ENCODE results near the gene HSP90AB1.

HSP90AB1 gene

DNA sequence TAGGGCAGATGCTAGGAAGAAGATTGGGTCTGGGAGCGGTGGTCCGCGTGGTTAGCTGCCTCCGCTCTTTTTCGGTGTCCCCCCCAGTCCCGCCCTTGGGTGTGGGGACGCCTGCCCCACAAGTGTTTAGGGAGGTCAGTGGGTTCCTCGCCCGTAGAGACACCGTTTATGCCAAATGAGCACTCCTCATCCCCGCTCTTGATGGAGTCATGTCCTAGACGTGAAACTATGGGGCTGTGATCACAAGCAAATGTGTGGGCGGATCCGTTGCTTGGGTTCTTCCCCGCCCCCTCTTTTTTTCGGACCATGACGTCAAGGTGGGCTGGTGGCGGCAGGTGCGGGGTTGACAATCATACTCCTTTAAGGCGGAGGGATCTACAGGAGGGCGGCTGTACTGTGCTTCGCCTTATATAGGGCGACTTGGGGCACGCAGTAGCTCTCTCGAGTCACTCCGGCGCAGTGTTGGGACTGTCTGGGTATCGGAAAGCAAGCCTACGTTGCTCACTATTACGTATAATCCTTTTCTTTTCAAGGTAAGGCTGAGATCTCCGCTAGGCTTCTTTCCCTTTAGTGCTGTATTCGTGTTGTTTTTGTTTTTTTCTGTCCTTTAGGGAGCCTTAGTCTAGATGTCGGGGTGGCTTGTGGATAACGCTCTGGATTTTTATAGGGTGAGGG, at the start of gene HSP90AB1:
TSS of gene HSP90AB1 (plus strand) at position 439 of the 675 bp plus-strand sequence. CDS start 1,529 bp downstream, outside the sequence.
- peak; percentile 99 for DNase-seq (ENCODE audit: low read depth)
- TF ChIP-seq, protein P1, sequence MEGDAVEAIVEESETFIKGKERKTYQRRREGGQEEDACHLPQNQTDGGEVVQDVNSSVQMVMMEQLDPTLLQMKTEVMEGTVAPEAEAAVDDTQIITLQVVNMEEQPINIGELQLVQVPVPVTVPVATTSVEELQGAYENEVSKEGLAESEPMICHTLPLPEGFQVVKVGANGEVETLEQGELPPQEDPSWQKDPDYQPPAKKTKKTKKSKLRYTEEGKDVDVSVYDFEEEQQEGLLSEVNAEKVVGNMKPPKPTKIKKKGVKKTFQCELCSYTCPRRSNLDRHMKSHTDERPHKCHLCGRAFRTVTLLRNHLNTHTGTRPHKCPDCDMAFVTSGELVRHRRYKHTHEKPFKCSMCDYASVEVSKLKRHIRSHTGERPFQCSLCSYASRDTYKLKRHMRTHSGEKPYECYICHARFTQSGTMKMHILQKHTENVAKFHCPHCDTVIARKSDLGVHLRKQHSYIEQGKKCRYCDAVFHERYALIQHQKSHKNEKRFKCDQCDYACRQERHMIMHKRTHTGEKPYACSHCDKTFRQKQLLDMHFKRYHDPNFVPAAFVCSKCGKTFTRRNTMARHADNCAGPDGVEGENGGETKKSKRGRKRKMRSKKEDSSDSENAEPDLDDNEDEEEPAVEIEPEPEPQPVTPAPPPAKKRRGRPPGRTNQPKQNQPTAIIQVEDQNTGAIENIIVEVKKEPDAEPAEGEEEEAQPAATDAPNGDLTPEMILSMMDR (conservative IDR thresholded peaks at IDR 0.05; ENCODE audit: low read length): no peak
- H3K4me3 ChIP-seq (ENCODE audit: low read length): peak within 1 kb of the TSS; percentile 100

DNA sequence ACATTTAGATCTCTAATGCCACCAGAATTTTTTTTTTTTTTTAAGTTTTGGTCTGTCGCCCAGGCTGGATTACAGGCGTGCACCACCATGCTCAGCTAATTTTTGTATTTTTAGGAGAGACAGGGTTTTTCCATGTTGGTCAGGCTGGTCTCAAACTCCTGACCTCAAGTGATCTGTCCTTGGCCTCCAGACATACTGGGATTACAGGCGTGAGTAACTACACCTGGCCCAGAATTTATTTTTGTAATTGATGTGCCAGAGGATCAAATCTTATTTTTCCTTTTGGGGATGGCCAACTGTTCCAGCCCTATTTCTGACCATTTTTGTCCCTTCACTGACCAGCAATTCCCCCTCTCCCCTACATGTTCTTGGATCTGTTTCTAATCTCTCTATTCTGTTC, 48.2 kb upstream of the HSP90AB1 start:
- no peak for DNase-seq (ENCODE audit: low read depth)
- no peak overlapping the region for H3K4me3 ChIP-seq (ENCODE audit: low read length)
- TF ChIP-seq, protein P1 (conservative IDR thresholded peaks at IDR 0.05; ENCODE audit: low read length): no peak

DNA sequence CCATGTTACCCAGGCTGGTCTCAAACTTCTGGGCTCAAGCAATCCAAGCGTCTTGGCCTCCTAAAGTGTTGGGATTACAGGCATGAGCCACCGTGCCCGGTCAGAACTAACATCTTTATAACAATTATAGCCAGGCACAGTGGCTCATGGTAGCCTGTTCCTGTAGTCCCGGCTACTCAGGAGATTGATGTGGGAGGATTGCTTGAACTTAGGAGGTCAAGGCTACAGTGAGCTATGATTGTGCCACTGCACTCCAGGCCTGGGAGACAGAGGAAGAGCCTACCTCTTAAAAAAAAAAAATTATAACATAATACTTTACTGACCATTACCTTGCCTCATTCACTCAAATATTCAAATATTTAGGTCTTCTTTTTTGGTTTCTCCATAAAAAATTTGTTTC, 47.0 kb upstream of the HSP90AB1 start:
- H3K4me3 ChIP-seq (ENCODE audit: low read length): no peak overlapping the region
- TF ChIP-seq, protein P1 (conservative IDR thresholded peaks at IDR 0.05; ENCODE audit: low read length): no peak

DNA sequence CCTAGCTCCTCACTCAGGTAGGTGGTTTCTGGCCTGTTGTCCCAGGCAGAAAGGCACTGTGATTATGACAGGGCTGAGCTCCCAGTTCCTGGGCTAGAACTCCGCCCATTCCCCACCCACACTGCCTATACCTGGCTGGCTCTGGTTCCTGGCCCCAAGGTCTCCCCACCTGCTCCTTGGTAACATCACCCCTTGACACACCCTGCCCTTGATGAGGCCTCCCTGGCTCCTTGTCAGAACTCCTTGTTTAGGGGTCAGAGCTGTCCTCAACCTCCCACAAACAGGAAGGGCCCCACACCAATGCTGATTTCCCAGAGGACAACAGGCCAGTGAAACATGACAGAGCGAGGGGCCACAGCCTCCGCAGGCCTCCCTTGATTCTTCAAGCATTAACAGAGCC, 45.7 kb upstream of the HSP90AB1 start:
- DNase-seq (ENCODE audit: low read depth): no peak
- TF ChIP-seq, protein P1 (conservative IDR thresholded peaks at IDR 0.05; ENCODE audit: low read length): no peak
- no peak overlapping the region for H3K4me3 ChIP-seq (ENCODE audit: low read length)

More for the DNA sequence above, 47.0 kb upstream of the HSP90AB1 start:
- no peak for DNase-seq (ENCODE audit: low read depth)

DNA sequence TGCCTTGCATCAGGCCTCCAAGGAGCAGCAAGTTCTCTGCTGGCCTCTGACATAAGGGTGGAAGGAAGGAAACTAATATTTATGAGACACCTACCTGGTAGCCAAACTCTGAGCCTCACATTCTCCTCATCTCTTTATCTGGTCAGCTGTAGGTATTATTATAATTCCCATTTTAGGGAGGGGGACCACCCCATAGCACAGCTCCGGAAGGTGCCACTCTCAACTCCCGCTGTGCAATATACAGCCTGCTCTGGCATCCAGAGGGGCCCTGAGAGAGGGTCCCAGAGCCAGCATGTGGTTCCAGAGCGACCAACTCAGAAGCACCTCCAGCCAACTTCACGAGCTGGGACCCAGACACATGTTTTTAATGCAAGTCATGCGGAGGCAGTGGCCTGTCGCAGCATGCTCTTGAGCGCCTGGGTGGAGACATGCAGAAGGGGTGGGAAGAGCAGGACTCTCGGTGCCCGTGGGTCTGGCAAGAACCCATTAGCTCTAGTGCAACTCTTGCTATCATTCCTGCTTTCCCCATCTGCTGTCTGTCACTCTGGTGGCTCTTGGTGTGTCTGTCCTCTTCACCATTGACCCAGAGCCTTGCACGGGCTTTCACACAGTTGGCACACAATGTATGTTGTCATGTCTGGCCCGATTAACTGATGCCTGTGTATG, 45.1 kb upstream of the HSP90AB1 start:
- DNase-seq (ENCODE audit: low read depth): no peak
- no peak overlapping the region for H3K4me3 ChIP-seq (ENCODE audit: low read length)
- TF ChIP-seq, protein P1 (conservative IDR thresholded peaks at IDR 0.05; ENCODE audit: low read length): no peak

DNA sequence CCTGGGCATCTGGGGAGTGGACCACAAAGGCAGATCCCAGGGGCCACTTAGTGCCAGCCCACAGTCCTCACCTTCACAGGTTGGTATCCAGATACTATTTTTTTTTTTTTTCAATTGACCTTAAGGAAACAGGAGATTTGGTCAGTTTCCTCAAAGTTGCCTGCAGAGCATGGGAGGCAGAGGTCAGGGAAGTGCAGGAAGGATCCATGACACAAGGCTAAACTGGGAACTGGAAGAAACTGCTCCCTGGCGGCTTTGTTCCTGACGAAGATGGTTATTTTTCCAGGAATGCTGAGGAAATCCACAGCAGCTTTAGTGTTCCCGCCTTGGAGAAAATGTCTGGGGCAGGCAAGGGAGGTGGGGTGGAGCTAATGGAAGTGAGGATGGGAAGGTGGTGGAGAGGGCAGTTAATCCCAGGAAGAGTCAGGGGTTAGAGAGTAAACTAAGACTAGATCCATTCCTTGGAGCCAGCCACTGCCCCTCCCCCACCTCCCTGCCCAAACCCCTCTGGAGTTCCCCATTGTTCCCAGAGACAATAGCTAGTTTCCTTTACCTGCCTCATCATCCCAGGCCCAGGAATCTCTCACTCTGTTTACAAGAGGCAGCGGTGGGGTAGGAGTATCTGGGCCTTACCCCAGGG, 44.4 kb upstream of the HSP90AB1 start:
- no peak overlapping the region for H3K4me3 ChIP-seq (ENCODE audit: low read length)
- no peak for DNase-seq (ENCODE audit: low read depth)
- TF ChIP-seq, protein P1 (conservative IDR thresholded peaks at IDR 0.05; ENCODE audit: low read length): no peak
